ENCODE measurements around the gene RAB34. TPM values are rescaled to one million over a fixed set of nuclear protein-coding genes. Genes with fewer than 3 reads are reported as not detected.

Gene RAB34
- total RNA-seq, 4 donors from 2014 or later = 27.6 to 98.0 (median 65.1) TPM

Small RNA genes lying within 50 kb of the gene (small RNA-seq; reads per million reads assigned to genes)
- gene SNORD42A (0 reads per million in 4 donors), gene SNORD42B (0 to 0.07 (median 0) reads per million in 4 donors), gene SNORD4A (0 reads per million in 4 donors), gene SNORD4B (0 reads per million in 4 donors)

Other genes starting within 250 kb of the RAB34 start
- not detected for gene SLC13A2, start 244.2 kb downstream of the RAB34 start, total RNA-seq
- 10 to 100 TPM; 10.5 to 17.0 (median 14.8) TPM for gene FOXN1, start 211.5 kb downstream of the RAB34 start, total RNA-seq
- 10 to 100 TPM; 17.4 to 25.3 (median 21.1) TPM for gene UNC119, start 165.2 kb downstream of the RAB34 start, total RNA-seq
- gene PIGS, start 146.3 kb downstream of the RAB34 start, total RNA-seq = 10 to 100 TPM; 31.7 to 66.7 (median 42.5) TPM
- 10 to 100 TPM; 27.0 to 57.0 (median 44.3) TPM for gene ALDOC, start 141.0 kb downstream of the RAB34 start, total RNA-seq
- 10 to 100 TPM; 10.0 to 28.3 (median 16.2) TPM for gene SPAG5, start 118.8 kb downstream of the RAB34 start, total RNA-seq
- gene RSKR, start 103.7 kb downstream of the RAB34 start, total RNA-seq = 1 to 10 TPM; 3.1 to 9.9 (median 7.7) TPM
- gene BLTP2, start 72.7 kb downstream of the RAB34 start, total RNA-seq = 10 to 100 TPM; 37.4 to 81.8 (median 75.5) TPM
- gene SDF2, start 56.0 kb downstream of the RAB34 start, total RNA-seq = 10 to 100 TPM; 20.3 to 38.3 (median 34.6) TPM
- gene SUPT6H, start 55.7 kb downstream of the RAB34 start, total RNA-seq = 10 to 100 TPM; 26.4 to 59.3 (median 48.8) TPM
- 1 to 10 TPM in 1 of 4 donors, under 1 TPM in 2, not detected in 1; 0.48 to 1.1 (median 0.64) TPM for gene PROCA1, start 6.0 kb downstream of the RAB34 start, total RNA-seq
- gene RPL23A, start 2.1 kb upstream of the RAB34 start, total RNA-seq = 100 to 1,000 TPM; 236 to 881 (median 571) TPM
- gene TLCD1, start 8.4 kb upstream of the RAB34 start, total RNA-seq = 10 to 100 TPM in 3 of 4 donors, 1 to 10 TPM in 1; 8.8 to 17.0 (median 13.0) TPM
- gene NEK8, start 10.9 kb upstream of the RAB34 start, total RNA-seq = 1 to 10 TPM; 1.1 to 7.3 (median 2.6) TPM
- 10 to 100 TPM; 25.0 to 39.8 (median 33.0) TPM for gene TRAF4, start 26.1 kb upstream of the RAB34 start, total RNA-seq
- gene FAM222B, start 124.9 kb upstream of the RAB34 start, total RNA-seq = 10 to 100 TPM in 2 of 4 donors, 1 to 10 TPM in 2; 8.0 to 16.4 (median 11.2) TPM
- 10 to 100 TPM; 24.7 to 41.6 (median 37.8) TPM for gene ERAL1, start 137.1 kb upstream of the RAB34 start, total RNA-seq
- gene FLOT2, start 179.9 kb upstream of the RAB34 start, total RNA-seq = 10 to 100 TPM; 44.8 to 81.8 (median 65.2) TPM
- 10 to 100 TPM; 10.3 to 17.0 (median 14.9) TPM for gene DHRS13, start 185.2 kb upstream of the RAB34 start, total RNA-seq
- 10 to 100 TPM; 13.0 to 35.6 (median 18.8) TPM for gene PHF12, start 233.7 kb upstream of the RAB34 start, total RNA-seq

Measured in esophagus squamous epithelium (tissue), 4 donors.